ENCODE measurements around the gene RAB14.

GRCh38 chr9:121206516-121207370 lies 5.1 kb upstream of the RAB14 start:
- TF ChIP-seq CTCF (IDR thresholded peaks at IDR 0.05) (no peak), POLR2A (IDR thresholded peaks at IDR 0.05) (no peak), POLR2AphosphoS5 (IDR thresholded peaks at IDR 0.05) (no peak), EP300 (IDR thresholded peaks at IDR 0.05; ENCODE audit: low read depth) (no peak)

Data from transverse colon (tissue), 4 donors.